Lower leg skin (tissue), 3 donors: ENCODE results near the gene PLD1.

Source experiments
- CTCF ChIP-seq, 3 donors: fragments of 450-650 bp; IDR thresholded peaks; one replicate each; pipeline ENCODE4 v1.5.1; 2016; ENCODE audit warnings: antibody characterized with exemption in 3 of 3, mild to moderate bottlenecking in 3 of 3, moderate library complexity in 2 of 3
- POLR2A ChIP-seq, 2 donors: fragments of 450-650 bp; IDR thresholded peaks; one replicate each; pipeline ENCODE4 v1.6.1; 2016 to 2017; ENCODE audit warnings: antibody characterized with exemption in 2 of 2, mild to moderate bottlenecking in 1 of 2, moderate library complexity in 1 of 2

- TF ChIP-seq CTCF (IDR thresholded peaks at IDR 0.05): no peak
- no peak for TF ChIP-seq POLR2A (IDR thresholded peaks at IDR 0.05)
Observed at GRCh38 chr3:171565481-171566058, 244.7 kb downstream of the PLD1 start.
